ENCODE measurements around the gene RNF14. TPM values are rescaled to one million over a fixed set of nuclear protein-coding genes. Genes with fewer than 3 reads are reported as not detected.

Gene RNF14
- total RNA-seq, 6 experiments from 2014 or later: 34.8 to 54.8 (median 41.8) TPM

DNA sequence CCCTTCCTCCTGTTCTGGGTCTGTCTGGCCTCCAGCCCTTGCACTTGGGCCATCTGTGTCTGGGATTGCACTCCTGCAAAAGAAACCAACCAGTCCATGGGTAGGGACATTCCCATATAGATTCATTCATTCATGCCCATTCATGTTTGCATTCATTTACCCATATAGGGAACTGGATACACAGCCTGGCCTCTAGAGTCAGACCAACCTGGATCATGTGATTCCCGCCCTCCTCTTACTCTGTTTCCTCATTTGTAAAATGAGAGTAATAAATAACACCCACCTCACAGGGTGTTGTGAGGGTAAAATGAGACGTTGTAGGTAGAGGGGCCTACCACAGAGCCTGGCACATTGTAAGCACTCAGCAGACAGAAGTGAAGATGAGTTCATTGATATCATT, 19.4 kb upstream of the RNF14 start:
- no peak overlapping the region for H3K27ac ChIP-seq

DNA sequence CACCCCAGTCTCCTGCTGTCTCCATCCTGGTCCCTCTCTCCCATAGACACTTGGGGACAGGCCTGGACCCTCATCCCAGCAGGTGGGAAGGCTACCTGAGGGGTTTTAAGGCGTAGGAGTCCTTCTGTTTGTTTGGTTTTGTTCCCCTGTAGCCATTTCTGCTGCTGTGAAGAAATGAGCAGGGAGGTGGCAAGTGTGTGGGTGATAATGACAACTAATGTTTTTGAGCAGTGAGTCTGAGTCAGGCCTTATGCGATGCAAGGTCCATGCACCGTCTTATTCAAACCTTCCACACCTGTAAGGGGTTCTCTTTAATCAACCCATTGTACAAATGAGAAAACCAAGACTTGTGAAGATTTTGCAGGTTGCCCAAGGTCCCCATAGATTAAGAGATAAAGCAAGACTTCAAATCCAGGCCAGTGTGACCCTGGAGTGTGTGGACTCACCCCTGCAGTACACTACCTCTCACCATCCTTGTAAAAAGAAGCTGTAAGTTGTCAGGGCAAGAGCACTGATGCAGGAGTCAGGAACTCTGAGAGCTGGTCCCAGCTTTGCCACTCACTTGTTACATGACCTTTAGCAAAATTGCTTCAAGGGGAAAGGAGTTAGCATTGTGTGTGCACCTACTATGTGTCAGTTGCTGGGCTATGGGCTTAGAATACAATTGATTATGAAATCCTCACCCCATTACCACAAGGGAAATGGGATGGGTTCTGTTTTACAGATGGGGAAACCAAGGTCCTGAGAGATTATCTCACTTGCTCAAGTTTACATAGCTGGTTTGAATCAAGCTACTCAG, 18.5 kb upstream of the RNF14 start:
- Histone ChIP-seq H3K27ac (no peak overlapping the region), H3K4me3 (no peak overlapping the region), H3K4me1 (no peaks in the 10 kb centered on the region), H3K9me3 (no peaks in the 10 kb centered on the region), H3K36me3 (no peaks in the 10 kb centered on the region), H3K27me3 (no peaks in the 10 kb centered on the region)
- DNase-seq: no peak
- intact Hi-C loops (cut with DNase I): no loop called here
- 87% methylated on average over 3 of the region's 3 CpGs for WGBS (ENCODE audit: insufficient coverage, low coverage, low lambda C conversion rate, missing lambda C conversion rate)
- TF ChIP-seq, protein P1, sequence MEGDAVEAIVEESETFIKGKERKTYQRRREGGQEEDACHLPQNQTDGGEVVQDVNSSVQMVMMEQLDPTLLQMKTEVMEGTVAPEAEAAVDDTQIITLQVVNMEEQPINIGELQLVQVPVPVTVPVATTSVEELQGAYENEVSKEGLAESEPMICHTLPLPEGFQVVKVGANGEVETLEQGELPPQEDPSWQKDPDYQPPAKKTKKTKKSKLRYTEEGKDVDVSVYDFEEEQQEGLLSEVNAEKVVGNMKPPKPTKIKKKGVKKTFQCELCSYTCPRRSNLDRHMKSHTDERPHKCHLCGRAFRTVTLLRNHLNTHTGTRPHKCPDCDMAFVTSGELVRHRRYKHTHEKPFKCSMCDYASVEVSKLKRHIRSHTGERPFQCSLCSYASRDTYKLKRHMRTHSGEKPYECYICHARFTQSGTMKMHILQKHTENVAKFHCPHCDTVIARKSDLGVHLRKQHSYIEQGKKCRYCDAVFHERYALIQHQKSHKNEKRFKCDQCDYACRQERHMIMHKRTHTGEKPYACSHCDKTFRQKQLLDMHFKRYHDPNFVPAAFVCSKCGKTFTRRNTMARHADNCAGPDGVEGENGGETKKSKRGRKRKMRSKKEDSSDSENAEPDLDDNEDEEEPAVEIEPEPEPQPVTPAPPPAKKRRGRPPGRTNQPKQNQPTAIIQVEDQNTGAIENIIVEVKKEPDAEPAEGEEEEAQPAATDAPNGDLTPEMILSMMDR (IDR thresholded peaks at IDR 0.05): no peak
- no peak for TF ChIP-seq POLR2A (IDR thresholded peaks at IDR 0.05)
- no peak for ATAC-seq

More for the DNA sequence above, 19.4 kb upstream of the RNF14 start:
- H3K27me3 ChIP-seq: no peaks in the 10 kb centered on the region
- no peak overlapping the region for H3K4me3 ChIP-seq
- no peaks in the 10 kb centered on the region for H3K36me3 ChIP-seq
- H3K4me1 ChIP-seq: no peaks in the 10 kb centered on the region
- intact Hi-C loops (cut with DNase I): no loop called here
- TF ChIP-seq POLR2A (IDR thresholded peaks at IDR 0.05): no peak
- TF ChIP-seq, protein P1 (IDR thresholded peaks at IDR 0.05): no peak
- ATAC-seq (no peak), DNase-seq (no peak)
- 69% methylated on average over 2 of the region's 2 CpGs for WGBS (ENCODE audit: insufficient coverage, low coverage, low lambda C conversion rate, missing lambda C conversion rate)
- no peaks in the 10 kb centered on the region for H3K9me3 ChIP-seq

DNA sequence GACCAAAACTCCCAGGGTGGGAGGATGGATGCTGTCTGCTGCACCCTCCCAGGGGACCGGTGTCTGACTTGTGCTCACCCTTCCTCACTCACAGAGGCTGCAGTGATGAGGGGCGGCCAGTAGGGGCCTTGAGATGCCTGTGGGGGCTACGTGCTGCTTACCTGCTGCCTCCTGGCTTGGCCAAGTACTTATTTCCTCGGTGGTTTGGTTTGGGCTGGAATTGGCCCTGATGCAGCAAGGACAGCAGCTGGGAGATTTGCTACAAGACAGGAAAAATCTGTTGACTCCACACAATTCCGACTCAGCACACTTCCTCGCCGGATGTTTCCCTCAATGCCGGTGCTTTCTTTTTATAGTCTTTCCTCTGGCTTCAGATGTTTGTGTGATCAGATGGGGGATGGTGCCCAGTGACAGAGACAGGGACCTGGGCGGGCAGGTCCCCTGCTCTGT, 17.5 kb upstream of the RNF14 start:
- Histone ChIP-seq H3K27ac (no peak overlapping the region), H3K4me3 (no peak overlapping the region), H3K27me3 (no peaks in the 10 kb centered on the region), H3K4me1 (no peaks in the 10 kb centered on the region), H3K9me3 (no peaks in the 10 kb centered on the region), H3K36me3 (no peaks in the 10 kb centered on the region)
- no peak for TF ChIP-seq POLR2A (IDR thresholded peaks at IDR 0.05)
- TF ChIP-seq, protein P1 (IDR thresholded peaks at IDR 0.05): peak in 1 of 4 donors; percentile 12
- intact Hi-C loops (cut with DNase I): no loop called here
- 43% methylated on average over 5 of the region's 9 CpGs for WGBS (ENCODE audit: insufficient coverage, low coverage, low lambda C conversion rate, missing lambda C conversion rate)
- ATAC-seq: peak; percentile 37 to 59 (median 50)
- DNase-seq: no peak

DNA sequence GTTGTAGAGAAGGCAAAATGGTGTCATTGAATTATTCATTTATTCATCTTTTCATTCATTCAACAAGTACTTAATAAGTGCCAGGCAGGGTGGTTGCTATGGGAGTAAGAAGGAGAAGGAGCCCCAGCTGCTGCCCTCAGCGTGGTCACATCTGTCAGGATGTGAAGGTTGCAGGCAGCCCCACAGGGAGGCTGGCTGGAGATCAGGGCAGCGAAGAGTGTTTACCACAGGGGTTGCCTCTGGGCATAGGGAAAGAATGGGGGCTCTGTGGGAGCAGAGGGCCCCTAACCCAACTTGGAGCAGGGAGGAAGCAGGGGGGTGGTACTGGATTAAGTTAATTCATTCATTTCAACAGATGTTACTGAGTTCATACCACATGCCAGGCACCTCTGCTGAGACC, 16.9 kb upstream of the RNF14 start:
- intact Hi-C loops (cut with DNase I): no loop called here
- Histone ChIP-seq H3K27me3 (no peaks in the 10 kb centered on the region), H3K4me3 (no peak overlapping the region), H3K4me1 (no peaks in the 10 kb centered on the region), H3K27ac (no peak overlapping the region), H3K9me3 (no peaks in the 10 kb centered on the region), H3K36me3 (no peaks in the 10 kb centered on the region)
- TF ChIP-seq POLR2A (IDR thresholded peaks at IDR 0.05): no peak
- TF ChIP-seq, protein P1 (IDR thresholded peaks at IDR 0.05): no peak
- DNase-seq (no peak), ATAC-seq (no peak)
- 41% methylated on average over 2 of the region's 2 CpGs for WGBS (ENCODE audit: insufficient coverage, low coverage, low lambda C conversion rate, missing lambda C conversion rate)

Data from right lobe of liver (tissue), 6 donors.